Medulla oblongata (tissue), 1 donor: Measurements from ENCODE around the gene C9orf40.

Experiments used
- DNase-seq: peaks from one replicate; pipeline ENCODE4 v3.0.0-alpha.2; 2015; ENCODE audit errors: extremely low spot score

The C9orf40 gene, protein sequence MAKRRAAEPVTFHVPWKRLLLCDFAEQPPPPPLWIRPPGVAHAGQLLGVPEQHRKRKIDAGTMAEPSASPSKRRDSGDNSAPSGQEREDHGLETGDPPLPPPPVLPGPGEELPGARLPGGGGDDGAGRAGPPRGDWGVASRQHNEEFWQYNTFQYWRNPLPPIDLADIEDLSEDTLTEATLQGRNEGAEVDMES

DNA sequence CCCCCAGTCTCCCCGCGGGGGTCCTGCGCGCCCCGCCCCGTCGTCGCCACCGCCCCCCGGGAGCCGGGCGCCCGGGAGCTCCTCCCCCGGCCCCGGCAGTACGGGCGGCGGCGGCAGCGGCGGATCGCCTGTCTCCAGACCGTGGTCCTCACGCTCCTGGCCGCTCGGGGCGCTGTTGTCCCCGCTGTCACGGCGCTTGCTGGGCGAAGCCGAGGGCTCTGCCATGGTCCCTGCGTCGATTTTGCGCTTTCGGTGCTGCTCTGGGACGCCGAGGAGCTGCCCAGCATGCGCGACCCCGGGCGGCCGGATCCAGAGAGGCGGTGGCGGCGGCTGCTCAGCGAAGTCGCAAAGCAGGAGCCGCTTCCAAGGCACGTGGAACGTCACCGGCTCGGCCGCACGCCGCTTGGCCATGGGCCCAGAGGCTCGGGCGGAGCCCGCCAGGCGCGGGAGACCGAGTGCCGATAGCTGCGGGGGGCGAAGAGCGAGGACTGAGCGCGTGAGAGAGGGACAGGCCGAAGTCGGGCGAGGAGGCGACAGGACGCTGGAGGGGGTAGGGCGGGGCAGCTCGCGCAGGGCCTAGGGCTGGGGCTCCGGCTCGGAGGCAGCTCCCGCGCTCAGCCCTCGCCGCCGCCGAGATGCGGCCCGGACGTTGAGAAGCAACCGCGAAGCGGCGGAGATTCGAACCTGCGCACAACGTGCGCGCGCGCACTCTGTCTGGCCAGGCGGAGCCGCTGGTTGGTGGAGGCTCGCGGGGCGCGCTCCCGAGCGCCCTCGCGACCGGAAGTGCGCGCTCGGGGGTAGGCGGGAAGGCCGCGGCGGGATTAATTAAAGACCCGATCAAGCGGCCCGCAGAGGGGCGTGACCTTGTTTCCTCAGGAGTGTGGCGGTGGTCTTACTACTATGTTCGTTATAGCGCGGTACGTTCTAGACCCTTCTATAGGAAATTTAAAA lies at the start of gene C9orf40:
C9orf40 (minus strand) TSS at position 712 of the 951 bp plus-strand sequence; CDS start at position 411, 301 bp downstream.
- DNase-seq, result peak; percentile 88

DNA sequence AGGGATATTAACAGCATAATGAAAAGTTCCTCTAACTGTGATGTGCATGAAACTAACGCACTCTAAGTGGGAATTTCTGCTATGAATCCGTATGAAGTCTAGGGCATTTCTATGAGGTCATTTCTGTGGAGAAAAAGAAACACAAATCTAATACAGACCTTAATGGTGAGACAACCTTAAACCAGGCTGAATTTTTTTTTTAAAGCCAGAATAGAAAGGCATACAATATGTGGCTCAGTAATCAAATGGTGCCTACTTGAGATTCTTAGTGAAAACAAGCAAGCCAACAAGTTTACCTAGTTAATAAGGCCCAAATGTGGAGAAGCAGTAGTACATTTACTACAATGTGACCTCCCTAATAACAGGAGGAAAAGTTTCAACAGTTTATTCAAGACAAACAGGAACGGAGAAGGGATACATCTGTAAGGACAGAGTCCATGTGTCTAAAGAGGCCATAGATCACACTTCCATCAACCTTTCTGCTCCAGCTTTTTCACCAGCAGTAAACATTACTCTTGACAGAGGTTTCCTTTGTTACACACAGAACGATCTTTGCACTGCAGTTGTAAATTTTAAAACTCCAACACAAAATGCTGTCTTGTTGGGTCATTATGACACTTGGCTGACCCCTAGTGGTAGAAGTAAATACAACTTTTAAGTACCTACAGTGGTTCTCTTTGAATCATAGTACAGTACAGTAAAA lies 49.2 kb upstream of the C9orf40 start:
- DNase-seq, result peak; percentile 96

DNA sequence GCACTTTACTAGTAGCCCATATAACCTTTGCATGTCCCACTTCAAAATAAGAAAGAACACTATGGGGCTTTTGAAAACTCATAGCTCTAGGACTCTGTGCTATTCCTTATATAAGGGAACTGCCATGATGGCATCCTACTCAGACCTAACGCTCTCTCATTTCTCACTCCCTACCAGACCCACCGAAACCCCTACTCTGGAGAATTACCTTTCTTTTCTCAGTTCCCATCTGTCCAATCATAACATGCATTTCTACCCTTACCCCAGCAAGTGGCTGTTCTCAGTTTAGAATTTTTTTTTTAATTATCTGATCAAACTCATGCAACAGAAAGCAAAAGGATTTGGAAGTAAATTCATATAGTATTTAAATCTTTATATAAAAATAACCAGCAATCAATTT lies 48.1 kb upstream of the C9orf40 start:
- DNase-seq, result no peak

DNA sequence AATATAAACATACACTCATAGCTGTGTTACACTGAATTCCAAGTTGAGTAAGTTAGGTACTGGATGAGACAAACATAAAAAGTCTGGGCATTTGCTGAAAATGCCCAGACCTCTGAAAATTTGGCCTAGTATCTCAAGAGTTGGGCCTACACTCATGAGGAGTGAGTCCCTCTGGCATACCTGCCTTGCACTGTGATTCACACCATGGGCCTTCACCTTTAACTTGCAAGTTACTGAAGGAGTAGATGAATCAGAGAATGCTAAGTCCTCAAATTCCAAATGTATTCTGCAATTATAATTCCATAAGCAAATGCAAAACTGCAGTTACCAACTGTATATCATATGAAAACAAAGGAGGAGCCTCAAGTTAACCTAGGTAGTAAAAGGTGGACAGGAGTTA lies 32.3 kb upstream of the C9orf40 start:
- no peak for DNase-seq

DNA sequence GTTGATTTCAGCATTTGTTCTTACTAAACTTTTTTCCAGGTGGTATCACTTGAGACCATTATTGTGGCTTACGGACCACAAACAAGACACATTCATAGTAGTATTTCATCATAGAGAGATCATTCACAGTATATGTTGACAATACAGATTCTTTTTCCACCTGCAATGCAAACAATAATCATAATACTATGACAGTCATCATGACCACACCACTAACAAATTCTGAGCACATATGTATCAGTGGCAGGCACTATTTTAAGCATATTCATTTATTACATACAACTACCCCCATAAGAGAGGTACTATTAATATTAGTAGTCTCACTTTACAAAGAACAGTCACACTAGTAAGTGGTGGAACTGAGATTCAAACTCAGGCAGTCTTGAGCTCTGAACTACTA lies 31.0 kb upstream of the C9orf40 start:
- no peak for DNase-seq

DNA sequence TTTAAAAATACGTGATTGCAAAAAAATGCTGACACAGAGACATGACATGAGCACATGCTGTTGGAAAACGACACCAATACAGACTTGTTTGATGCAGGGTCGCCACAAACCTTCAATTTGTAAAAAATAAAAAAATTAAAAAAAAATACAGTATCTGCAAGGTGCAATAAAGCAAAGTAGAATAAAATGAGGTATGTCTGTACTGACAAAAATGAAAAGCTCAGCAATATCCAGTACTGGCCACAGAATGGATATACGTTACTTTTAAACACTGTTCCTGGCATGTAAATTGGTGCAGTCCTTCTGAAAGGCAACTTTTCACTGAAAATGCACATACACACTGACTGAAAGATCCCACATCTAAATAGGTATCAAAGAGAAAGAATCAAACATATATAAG lies 27.1 kb upstream of the C9orf40 start:
- DNase-seq, result no peak

DNA sequence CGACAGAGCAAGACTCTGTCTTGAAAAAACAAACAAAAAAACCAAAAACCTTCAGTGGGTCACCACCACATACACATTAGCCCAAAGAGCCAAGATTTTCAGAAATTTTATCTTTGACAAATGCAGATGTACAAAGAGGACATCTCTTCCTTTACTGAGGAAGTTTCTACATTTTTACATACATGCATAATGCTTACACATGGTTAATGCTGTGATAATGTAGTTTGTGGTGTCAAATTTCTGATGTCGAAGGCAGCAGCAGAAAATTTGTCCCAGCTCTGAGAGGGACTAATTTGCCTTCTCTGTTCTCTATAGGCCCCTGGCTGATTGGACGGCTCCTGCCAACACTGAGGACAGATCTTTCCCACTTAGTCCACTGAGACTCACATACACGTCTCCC lies 24.6 kb upstream of the C9orf40 start:
- DNase-seq, result no peak

DNA sequence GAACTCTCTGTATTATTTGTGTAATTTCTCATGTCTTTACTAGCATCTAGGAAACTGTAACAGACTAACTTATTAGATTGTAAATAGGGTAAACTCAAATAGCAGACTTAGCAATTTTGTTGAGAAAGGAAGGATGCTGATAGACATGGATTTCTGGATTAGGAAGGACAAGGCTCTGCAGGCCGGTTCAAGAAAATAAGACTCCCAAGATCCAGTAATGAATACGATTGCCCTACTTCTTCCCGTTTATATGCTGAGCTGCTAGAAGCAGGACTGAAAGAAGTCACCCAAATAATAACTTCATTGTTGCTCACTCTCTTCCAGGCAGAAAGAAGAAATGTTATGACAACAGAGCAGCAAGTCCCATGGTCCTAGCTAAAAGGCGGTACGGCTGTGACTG lies 22.8 kb upstream of the C9orf40 start:
- no peak for DNase-seq

DNA sequence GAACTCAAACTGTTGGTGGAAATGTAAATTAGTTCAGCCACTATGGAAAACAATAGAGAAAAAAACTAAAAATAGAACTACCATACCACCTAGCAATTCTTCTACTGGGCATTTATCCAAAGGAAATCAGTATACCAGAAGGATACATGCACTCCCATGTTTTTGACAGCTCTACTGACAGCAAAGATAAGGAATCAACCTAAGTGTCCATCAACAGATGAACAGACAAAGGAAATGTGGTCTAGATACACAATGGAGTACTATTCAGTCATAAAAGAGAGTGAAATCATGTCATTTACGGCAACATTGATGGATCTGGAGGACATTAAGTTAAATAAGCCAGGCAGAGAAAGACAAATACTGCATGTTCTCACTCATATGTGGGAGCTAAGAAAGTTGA lies 21.8 kb upstream of the C9orf40 start:
- DNase-seq, result no peak

DNA sequence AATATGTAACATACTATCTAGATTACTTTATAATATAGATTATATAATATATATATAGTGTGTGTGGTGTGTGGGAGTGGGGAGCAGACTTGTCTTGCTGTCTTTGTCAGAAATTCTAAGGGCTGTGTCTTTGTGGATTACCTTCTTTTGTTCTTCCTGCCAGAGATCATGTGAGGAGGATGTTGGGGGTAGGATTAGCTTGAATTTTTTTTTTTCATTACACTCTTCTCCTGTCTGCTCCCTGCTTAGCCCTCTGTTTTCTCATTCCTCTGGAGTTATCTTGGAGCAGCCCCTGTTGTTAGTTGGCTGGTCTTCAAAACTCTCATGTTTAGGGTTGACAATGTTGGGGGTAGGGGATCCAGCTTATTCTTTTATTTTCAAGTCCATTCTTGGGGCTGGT lies 21.0 kb upstream of the C9orf40 start:
- DNase-seq, result no peak

DNA sequence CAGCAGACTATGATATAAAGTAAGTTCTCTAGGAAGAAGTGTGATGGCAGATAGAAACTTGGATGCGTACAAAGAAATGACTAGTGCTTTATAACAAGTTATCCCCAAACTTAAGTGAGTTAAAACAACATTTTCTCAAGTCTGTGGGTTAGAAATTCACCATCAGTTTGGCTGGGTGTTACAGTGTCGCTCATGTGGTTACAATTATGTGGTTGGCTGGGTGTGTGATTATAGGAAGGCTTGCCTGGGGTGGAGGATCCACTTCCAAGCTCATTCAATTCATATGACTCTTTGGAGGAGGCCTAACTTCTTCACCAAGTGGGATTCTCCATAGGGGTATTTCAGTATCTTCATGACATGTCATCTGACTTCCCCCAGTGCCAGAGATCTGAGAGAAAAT lies 10.3 kb upstream of the C9orf40 start:
- no peak for DNase-seq

DNA sequence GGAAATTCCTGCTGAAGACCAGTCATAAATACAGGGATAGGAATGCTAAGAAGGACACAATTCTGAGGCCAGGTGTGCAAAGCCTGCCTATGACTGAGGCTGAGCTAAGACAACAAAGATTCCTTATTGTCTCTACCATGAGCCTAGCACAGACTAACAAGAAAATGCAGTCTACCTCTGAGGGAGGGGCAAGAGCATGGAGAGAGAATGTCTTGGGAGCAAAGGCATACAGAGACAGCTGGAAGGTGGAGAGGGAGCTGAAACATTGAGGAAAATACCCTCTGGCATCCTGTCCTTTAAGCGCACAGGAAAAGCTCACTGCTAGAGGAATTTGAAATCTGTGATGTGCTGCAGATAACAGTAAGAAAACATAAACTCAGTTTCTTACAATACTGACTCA lies 8.8 kb upstream of the C9orf40 start:
- no peak for DNase-seq

DNA sequence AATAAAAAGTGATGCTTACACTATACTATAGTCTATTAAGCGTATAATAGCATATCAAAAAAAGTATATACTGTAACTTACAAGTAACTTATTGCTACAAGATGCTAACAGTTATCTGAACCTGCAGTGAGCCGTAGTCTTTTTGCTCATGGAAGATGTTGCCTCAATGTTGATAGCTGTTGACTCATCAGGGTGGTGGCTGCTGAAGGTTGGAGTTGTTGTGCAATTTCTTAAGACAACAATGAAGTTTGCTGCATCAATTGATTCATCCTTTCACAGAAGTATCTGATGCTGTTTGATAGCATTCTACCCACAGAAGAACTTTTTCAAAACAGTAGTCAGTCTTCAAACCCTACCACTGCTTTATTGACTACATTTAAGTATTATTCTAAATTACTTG lies 7.8 kb upstream of the C9orf40 start:
- no peak for DNase-seq

DNA sequence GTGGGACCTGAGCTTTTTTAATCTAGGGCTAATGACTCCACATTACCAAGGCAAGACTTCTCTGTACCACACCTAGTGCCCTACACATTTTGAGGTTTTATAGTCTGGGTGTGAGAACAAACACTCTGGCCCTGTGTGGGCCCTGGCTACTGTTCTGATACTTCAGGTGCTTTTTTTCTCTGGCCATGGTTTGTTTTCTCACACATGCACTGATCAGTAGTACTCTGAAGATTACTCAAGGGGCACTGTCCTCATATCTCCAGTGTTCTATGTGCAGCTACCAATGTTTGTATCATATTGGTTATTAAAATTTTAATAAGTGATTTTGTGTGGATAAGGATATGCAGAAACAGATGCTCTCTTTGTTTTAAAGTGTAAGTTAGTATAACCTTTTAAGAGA lies 5.9 kb upstream of the C9orf40 start:
- DNase-seq, result no peak

DNA sequence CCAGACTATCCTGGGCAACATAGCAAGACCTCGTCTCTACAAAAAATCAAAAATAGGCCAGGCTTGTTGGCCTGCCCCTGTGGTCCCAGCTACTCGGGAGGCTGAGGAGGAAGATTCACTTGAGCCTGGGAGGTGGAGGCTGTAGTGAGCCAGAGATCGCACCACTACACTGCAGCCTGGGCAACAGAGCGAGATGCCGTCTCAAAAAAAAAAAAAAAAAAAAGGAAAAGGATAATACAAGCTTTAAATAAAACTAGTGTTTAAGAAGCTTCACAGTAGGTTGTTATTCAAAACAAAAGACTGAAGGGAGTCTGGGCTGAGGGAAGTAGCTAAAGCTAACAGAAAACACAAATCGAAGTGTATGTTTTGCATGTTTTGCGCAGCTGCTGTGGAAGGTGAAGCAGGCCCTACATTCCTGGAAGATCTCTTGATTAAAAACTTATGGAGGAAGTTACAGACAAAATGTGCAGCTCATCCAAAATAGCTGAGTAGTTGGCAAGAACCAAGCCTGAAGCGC lies 581 bp upstream of the C9orf40 start:
- DNase-seq, result peak; percentile 30

DNA sequence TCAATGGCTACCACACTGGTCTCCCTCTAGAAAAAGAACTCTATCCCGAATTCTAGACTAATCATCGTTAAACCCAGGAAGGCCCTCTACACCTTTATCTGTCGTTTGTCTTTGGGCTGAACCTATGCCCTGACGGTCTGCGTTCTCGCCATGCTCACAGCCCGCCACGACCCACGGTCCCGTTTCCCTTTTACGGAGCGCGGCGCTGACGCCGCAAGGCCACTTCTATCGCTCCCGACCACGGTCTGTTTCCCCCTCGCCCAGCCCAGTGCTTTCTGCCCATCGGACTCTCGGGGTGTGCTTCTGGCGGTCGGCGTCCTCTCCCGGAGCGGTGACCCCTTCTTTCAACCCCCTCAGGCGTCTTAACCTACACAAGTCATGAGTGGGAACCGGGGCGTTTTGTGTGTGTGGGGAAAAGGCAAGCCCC lies 974 bp downstream of the C9orf40 start:
- peak; percentile 52 for DNase-seq

DNA sequence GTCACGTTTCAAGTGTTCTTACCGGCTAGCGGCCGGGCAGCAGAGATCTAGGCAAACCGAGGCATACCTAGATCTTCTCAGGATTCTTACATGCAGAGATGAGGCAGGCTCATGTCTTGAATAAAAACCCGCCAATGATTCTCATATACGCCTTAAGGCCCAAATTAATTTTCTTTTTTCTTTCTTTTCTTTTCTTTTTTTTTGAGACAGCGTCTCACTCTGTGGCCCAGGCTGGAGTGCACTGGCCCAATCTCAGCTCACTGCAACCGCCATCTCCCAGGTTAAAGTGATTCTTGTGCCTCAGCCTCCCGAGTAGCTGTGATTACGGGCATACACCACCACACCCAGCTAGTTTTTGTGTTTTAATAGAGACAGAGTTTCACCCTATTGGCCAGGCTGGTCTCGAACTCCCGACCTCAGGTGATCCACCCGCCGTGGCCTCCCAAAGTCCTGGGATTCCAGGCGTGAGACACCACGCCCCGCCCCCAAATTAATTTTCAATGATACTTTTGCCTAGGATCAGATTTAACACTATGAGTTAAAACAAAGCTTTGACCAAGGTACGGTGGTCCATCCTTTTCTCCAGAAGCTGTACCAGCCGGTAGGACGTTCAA lies 1.5 kb downstream of the C9orf40 start:
- DNase-seq, result no peak

DNA sequence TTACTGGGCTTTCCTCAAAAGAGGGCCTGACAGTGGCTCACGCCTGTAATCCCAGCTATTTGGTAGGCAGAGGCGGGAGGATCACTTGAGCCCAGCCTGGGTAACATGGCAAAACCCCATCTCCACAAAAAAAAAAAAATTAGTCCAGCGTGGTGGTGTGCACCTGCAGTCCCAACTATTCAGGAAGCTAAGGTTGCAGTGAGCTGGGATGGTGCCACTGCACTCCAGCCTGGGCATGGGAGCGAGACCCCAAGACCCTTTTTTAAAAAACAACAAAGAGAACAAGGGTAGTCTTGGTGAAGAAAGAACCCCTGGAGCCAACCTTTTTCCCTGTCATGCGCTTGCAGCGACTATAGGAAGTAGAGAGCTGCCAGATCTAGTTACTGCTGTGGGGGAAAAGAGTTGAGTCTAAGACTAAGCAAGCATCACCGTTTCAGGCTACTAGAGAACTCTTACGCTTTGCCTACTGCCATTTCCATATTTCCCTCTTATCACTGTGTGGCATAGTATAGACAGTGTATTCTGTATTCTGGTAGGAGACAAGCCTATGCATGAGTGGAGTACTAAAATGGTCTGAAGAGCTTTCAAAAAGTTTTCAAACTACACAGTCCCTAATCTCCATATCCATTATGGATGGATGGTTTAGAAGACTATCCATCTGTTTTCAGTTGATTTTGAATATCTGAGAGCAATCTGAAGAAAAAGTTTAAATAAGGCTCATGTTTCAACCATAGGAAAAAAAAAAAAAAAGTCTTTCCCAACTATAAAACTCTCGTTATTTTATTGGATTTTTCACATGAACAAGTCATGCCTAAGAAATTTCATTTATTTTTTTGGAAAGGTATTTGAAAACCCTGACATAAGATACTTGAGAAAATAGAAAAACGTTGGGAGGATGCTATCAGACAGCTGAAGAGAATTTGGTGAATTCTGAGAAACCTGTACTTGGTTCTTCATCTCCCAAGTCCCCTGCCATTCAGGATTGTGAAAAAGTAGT lies 2.6 kb downstream of the C9orf40 start:
- no peak for DNase-seq

DNA sequence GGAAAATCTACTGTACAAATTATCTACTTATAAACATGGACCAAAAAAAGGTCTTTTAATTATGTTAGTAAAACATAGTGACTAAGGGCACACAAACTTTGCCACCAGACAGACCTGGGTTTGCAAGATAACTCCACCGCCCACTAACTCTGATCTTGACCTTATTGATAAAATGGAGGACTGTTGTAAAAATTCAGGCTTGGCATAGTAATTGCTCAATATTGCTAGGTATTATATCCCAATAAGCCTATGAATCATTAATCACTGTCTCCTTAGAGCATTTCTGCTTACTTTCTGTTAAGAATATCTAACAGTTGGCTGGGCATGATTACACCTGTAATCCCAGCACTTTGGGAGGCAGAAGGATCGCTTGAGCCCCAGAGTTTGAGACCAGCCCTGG lies 3.8 kb downstream of the C9orf40 start:
- no peak for DNase-seq

DNA sequence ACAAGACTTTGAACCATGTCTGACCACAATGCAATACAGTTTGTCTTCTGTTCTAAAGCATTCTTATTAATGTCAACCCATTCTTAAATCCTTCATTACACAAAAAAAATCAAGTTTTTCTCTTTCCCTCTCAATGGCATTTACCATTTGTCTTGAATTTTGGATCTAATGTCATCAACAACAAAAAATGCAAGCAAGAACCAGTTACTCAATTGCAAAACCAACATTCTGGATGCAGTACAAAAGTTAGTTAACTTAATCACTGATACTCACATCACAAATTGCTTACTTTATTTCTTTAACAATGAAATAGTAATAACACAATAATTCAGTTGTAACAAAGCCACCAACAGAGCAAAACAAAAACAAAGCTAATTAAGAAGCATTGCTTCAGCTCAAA lies 6.0 kb downstream of the C9orf40 start:
- DNase-seq, result no peak

DNA sequence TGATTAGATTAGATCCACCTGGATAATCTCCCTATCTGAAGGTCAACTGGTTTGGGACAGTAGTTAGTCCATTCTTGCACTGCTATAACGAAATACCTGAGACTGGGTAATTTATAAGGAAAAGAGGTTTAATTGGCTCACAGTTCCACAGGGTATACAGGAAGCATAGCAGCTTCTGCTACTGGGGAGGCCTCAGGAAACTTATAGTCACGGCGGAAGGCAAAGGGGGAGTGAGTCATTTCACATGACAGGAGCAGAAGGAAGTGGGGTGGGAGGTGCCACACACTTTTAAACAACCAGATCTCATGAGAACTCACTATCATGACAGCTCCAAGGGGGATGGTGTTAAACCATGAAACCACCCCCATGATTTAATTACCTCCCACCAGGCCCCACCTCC lies 9.9 kb downstream of the C9orf40 start:
- DNase-seq, result no peak
